ENCODE measurements around the gene JUP.
A peak's percentile ranks its signal among the peaks of the same experiment; 100 is the strongest.

The JUP gene

GRCh38 chr17:41750862-41751261, 35.6 kb downstream of the JUP start:
- no peak for DNase-seq

- no peak for DNase-seq
Measured at GRCh38 chr17:41748275-41748674, 38.2 kb downstream of the JUP start.

DNA sequence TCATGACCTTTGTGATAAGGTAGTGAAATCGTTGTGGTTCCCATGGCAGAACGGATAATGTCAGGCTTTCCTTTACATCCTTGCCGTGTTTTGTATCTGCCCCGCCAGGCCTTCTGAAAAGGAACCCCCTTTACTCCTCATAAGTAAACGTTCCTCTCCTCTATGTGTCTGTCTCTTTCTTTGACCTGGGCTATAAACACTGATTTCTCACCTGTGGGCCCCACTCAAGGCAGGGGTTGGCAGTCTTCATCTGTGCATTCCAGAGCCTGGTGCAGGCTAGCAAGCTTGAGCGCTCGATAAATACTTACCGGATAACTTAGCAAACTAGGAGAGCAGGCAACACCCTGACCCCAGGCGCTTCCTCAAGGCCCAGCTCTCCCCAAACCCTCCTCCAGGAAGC, 44.8 kb downstream of the JUP start:
- DNase-seq = no peak

- DNase-seq = no peak
Measured at GRCh38 chr17:41740506-41740905, 46.0 kb downstream of the JUP start.

DNA sequence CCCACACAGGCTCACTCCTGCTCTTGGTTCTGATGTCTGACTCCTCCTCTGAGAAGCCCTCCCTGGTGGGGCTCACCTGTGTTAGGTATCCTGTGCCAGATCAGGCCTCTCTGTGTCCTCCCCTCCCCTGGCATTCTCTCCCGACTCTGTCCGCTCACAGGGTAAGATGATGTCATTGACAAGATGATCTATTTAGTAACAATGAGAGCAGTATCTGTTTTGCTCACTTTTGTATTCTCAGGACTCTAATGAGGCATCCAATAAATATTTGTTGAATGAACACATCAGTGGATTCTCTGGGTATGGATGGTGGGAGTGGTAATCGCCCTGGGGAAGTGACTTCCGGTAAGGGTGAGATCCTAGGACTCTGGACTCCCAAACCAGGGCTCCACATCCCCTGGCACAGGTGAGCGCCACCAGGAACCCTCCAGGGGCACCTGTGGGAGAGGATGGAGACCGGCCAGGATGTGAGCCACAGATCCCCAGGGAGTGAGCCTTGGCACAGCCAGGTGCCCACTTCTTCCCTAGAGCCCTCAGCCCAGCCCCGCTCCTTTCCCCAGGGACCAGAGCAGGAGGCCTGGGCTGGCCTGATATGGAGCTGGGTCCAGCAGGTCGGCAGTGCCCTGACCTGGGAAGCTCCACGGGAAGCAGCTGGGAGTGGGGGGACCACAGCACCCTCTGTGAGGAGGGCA, 46.7 kb downstream of the JUP start:
- no peak for DNase-seq

DNA sequence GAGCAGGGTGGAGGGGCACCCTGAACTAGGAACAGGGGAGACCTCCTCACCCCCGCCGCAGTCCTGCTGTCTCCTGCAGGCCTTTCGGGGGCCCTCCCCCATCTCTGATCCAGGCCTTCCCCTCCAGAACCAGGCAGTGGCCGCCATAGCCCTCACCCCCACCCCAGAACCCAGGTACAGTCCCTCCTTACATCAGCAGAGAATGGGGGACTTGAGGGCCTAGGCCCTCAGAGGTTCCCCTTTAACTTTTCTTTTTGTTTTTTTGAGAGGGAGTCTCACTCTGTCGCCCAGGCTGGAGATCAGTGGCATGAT, 47.8 kb downstream of the JUP start:
- no peak for DNase-seq

DNA sequence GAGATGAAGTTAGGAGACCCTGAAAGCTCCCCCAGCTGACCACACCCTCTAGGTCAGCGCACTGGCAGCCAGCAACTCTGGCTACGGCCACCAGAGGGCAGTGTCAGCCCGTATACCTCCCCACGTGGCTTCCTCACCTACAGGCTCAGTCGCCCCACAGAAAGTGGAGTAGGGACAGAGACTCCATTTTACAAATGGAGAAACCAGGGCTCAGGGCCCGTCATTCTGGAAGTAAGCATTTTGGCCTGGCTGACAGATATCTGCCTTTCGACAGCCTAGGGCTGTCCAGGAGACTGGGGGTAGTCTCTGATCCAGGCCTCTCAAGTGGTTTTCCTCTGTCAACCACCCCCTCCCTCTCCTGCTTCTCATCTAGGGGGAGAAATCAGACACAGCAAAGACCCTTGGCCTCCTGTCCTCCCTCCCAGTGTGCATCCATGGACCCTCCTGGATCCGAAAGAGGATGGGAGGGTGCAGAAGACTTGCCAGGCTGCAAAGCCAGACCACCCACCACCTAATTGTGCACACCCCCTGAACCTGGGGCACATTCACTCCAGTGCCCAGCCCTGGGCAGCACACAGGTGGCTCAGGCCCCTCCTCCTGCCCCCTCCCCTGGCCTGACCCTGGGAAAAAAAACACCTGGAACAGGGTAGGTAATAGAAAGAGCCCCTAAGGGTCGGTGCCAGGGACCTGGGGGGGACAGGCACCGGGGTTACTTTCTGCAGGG, 48.3 kb downstream of the JUP start:
- peak; percentile 80 for DNase-seq

- no peak for DNase-seq
Measured at GRCh38 chr17:41737680-41738023, 48.9 kb downstream of the JUP start.

DNA sequence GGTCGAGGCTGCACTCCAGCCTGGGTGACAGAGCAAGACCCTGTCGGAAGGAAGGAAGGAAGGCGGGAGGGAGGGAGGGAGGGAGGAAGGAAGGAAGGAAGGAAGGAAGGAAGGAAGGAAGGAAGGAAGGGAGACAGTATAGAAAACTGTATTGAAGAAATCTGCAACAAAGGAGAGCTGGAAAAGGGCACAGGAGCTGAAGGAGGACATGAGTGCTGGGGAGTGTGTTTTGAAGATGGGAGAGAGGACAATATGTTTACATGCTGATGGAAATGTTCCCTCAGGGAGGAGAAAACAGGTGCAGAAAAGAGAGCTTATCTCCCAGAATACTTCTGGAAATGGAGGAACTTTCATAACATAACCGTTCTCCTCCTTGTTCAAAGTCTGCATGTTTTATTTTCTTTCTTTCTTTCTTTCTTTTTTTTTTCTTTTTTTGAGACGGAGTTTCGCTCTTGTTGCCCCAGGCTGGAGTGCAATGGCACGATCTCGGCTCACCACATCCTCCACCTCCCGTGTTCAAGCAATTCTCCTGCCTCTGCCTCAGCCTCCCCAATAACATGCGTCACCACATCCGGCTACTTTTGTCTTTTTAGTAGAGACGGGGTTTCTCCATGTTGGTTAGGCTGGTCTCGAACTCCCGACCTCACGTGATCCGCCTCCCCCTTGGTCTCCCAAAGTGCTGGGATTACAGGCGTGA, 49.4 kb downstream of the JUP start:
- no peak for DNase-seq

DNA sequence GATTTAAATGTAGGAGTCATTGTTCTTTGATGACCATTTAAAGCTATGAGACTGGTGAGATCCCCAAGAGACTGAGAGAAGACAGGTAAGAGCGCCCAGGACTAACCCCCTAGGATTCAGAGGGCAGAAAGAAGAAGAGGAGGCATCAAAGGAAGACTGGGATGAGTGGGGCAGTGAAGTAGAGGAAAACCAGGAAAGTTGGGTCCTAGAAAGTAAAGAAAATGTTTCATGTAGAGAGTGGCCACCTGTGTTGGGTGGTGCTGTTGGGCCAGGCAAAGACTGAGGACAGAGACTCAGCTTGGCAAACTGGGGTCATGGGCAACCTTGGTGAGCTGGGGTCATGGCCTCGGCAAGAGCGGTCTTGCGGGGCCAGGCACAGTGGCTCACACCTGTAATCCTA, 50.8 kb downstream of the JUP start:
- DNase-seq = no peak

- DNase-seq = no peak
Measured at GRCh38 chr17:41734949-41735313, 51.6 kb downstream of the JUP start.

DNA sequence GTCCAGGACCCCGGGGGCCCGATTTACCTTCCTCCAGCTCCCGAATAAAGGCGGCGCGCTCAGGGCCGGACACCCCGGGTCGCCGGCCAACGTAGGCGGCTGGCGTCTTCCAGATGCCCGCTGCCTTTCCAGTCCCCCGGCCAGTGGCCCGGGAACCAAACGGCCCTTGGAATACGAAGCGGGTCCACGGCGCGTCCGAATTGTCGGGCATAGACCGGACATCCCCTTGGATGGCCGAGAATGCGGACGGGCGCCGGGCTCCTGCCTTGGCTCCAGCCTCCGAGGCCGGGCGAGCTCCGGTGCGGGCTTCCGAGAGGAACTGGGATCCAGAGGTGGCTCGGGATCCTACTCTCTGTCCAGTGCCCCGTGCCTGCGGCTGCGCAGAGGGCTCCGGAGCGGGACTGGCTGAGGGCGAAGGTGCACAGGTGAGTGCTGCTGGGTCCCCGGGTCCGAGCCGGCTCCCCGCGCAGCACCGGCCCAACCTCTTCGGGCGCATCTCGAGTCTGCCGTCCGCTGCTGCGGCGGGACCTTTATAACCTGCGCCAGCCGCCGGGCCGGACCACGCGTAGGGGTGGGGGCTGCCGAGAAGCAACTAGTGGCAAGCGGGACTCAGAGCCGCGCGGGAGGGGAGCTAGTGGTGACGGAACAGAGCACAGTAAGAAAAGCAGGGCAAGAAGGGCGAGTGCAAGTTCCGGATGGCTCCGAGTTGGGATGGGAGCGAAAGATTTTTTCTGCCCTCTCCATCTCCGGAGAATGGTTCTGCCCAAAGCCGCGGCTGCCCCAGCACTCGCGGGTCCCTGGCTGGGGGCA, 52.2 kb downstream of the JUP start, which contains the start of gene HAP1:
TSS of gene HAP1 (minus strand) at position 505 of the 810 bp plus-strand sequence. CDS start at position 496, 9 bp downstream.
- no peak for DNase-seq

DNA sequence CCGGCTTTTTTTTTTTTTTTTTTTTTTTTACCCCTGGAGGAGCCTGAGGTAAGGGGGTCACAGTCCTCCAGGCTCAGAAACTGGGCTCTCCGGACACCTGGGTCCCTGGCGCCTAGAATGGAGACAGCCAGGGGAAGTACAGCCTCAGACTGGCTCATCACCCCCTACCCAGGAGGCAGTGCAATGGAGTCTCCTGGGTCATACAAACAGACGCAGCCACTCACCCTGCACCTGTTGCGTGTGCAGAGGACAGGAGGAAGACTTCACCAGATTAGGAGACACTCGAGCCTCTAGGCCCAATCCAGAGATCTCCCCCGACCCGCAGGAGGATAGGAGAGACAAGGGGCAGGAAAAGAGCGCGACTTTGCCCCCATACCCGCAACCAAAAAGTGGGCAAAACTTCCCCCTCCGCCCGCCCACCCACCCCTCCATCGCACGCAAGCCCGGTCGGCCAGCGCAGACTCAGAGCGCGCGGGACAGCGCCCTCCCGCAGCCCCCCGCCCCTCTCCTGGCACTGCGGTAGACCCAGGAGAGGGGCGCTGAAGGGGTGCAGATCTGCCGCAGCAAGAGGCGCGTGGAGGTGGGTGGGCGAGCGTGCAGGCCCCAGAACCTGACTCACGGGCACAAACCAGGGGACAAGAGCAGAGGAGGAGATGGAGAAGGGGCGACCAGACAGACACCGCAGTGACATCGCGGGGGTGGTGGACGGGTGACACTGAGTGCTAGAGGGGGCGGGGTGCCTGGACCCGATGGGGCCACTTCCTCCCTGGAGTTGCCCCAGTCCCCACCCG, 53.0 kb downstream of the JUP start:
- no peak for DNase-seq

GRCh38 chr17:41731836-41732235, 54.7 kb downstream of the JUP start:
- no peak for DNase-seq

- DNase-seq = no peak
Measured at GRCh38 chr17:41730479-41730878, 56.0 kb downstream of the JUP start.

GRCh38 chr17:41728056-41728455, 58.5 kb downstream of the JUP start:
- DNase-seq = no peak

GRCh38 chr17:41725134-41725533, 61.4 kb downstream of the JUP start:
- no peak for DNase-seq

- DNase-seq = no peak
Measured at GRCh38 chr17:41724476-41725050, 61.9 kb downstream of the JUP start.

GRCh38 chr17:41723801-41724475, 62.6 kb downstream of the JUP start:
- no peak for DNase-seq

- no peak for DNase-seq
Measured at GRCh38 chr17:41722231-41722630, 64.3 kb downstream of the JUP start.

DNA sequence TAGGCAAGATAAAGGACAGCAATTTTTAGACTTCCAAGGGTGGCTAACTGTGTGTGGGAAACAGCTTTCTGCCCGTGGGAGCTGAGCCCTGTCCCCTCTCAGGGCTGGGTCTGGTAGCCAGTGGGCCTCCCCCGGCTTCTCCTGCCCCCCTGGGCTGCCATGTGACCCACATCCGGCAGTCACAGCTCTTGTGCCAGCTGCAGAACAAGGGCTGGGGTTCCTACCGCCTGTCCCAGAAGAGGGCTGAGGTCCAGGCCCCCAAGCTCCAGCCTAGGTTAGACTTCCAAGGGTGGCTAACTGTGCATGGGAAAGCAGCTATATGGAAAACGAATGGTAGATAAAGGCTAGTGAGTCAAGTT, 68.2 kb downstream of the JUP start:
- no peak for DNase-seq
